ENCODE data around the gene ST3GAL3.

The ST3GAL3 gene

DNA sequence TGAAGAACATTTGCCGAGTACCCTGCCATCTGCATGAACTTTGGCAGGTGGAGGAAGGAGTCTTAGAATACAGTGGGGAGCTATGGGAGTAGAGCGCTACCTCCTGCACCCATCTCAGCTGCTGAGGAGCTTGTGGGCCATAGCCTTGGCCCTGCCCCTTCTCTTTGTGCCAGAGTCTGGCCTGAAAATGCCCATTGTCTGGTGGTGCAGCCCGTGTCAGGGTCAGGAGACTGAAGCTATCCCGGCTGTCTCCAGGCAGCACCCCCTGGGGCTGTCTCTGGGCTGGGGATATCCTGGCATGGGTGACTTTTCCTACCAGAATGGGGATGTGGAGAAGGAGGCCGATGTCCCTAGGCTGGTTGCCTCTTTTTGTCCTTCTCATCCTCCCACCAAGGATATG, 246.7 kb downstream of the ST3GAL3 start:
- H3K4me3 ChIP-seq (ENCODE audit: low read depth, low read length) = no peak overlapping the region
- TF ChIP-seq, protein P1, sequence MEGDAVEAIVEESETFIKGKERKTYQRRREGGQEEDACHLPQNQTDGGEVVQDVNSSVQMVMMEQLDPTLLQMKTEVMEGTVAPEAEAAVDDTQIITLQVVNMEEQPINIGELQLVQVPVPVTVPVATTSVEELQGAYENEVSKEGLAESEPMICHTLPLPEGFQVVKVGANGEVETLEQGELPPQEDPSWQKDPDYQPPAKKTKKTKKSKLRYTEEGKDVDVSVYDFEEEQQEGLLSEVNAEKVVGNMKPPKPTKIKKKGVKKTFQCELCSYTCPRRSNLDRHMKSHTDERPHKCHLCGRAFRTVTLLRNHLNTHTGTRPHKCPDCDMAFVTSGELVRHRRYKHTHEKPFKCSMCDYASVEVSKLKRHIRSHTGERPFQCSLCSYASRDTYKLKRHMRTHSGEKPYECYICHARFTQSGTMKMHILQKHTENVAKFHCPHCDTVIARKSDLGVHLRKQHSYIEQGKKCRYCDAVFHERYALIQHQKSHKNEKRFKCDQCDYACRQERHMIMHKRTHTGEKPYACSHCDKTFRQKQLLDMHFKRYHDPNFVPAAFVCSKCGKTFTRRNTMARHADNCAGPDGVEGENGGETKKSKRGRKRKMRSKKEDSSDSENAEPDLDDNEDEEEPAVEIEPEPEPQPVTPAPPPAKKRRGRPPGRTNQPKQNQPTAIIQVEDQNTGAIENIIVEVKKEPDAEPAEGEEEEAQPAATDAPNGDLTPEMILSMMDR (IDR thresholded peaks at IDR 0.05; ENCODE audit: insufficient read depth, low read length, missing control alignments) = no peak
- no peak for DNase-seq (ENCODE audit: low read depth, low spot score)
- ChIA-PET CTCF (interaction anchor here (1.3 to 2.9 kb wide), 3 partner anchors 19 to 190 kb away, joined by 4 to 18 read pairs (median 11); partner anchors contain the start of gene ARTN), POLR2A (no interaction called here)

DNA sequence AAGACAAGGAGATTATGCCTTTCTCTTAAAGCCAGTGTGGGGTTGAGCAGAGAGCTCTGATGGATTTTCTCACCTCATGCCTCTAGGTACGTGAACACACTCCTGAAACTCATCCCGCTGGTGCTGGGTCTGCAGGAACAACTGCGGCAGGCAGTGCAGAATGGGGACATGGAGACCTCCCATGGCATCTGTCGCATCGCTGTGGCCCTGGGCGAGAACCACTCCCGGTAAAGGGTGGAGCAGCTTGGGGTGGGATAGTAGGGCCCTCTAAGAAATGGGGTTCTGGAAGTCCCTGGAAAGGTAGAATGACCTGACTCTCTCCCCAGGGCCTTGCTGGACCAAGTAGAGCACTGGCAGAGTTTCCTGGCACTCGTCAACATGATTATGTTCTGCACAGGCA, 248.9 kb downstream of the ST3GAL3 start:
- TF ChIP-seq, protein P1 (IDR thresholded peaks at IDR 0.05; ENCODE audit: insufficient read depth, low read length, missing control alignments) = no peak
- POLR2A ChIA-PET = interaction anchor here (1.5 kb wide), 1 partner anchor 9 kb away, joined by 4 read pairs; the partner anchor contains the start of gene IPO13
- H3K4me3 ChIP-seq (ENCODE audit: low read depth, low read length) = no peak overlapping the region
- no peak for DNase-seq (ENCODE audit: low read depth, low spot score)
- CTCF ChIA-PET = interaction anchor here (0.6 to 2.9 kb wide), 3 partner anchors 9 to 22 kb away, joined by 3 to 18 read pairs (median 5); partner anchors contain the start of genes ARTN and IPO13

DNA sequence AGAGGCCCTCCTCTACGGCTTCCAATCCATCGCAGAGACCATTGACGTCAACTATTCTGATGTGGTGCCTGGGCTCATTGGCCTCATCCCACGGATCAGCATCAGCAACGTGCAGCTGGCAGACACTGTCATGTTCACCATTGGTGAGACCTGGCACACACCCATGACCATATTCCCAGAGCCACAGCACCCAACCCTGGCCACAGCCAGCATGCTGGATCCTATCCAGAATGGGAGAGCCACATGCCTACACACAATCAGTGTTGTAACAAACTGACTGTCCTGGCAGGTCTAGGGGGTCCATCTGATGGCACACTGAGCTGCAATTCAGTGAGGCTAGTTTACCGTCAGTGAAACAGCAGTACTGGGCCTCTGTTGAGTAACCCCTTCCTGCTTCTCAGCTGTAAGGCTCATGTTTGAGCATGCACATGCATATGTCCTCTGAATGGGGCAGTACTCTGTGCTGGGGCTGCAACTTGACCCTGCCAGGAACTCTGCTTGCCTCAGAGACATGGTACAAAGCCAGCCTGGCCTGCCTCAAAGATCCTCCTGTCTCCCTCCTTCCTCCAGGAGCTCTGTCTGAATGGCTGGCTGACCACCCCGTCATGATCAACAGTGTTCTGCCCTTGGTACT, 250.2 kb downstream of the ST3GAL3 start:
- H3K4me3 ChIP-seq (ENCODE audit: low read depth, low read length) = no peak overlapping the region
- no peak for DNase-seq (ENCODE audit: low read depth, low spot score)
- POLR2A ChIA-PET = no interaction called here
- TF ChIP-seq, protein P1 (IDR thresholded peaks at IDR 0.05; ENCODE audit: insufficient read depth, low read length, missing control alignments) = no peak
- CTCF ChIA-PET = interaction anchor here (2.2 kb wide), 1 partner anchor 194 kb away, joined by 9 read pairs; no protein-coding TSS in a partner anchor

DNA sequence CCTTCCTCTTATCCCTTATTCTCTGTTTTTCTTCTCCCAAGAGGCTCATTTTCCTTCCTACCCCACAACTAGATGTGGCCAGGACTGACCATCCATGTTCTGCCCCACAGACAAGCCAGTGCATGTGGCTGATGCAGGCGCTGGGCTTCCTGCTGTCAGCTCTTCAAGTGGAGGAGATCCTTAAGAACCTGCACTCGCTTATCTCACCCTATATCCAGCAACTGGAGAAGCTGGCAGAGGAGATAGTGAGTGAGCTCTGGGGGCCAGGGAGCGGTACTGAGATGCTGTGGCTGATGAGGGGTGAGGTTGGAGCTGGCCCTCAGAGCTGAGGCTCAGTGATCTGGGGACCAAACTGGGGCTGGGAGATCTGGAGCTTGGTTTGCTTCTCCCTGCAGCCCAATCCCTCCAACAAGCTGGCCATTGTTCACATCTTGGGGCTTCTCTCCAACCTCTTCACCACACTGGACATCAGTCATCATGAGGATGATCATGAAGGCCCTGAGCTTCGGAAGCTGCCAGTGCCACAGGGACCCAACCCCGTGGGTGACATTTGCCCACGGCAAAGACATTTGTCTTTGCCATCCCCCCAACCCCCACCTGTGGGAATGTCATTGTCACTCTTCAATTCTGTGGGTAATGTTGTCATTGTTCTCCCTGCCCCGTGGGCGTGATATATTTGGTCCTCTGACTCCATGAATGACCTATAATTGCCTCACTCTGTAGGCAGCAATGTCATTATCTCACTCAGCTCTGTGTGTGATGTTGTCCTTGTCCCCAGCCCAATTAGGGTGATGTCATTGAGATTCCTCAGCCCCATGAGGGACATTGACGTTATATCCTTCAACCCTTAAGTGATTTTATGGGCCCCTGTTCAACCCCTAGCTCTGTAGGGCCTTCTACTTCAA, 251.3 kb downstream of the ST3GAL3 start:
- TF ChIP-seq, protein P1 (IDR thresholded peaks at IDR 0.05; ENCODE audit: insufficient read depth, low read length, missing control alignments) = no peak
- DNase-seq (ENCODE audit: low read depth, low spot score) = no peak
- ChIA-PET CTCF (interaction anchor here (1.2 to 2.2 kb wide), 5 partner anchors 11 to 195 kb away, joined by 3 to 9 read pairs (median 4); partner anchors contain the start of genes ARTN, ATP6V0B, DPH2 and IPO13), POLR2A (no interaction called here)
- H3K4me3 ChIP-seq (ENCODE audit: low read depth, low read length) = no peak overlapping the region

DNA sequence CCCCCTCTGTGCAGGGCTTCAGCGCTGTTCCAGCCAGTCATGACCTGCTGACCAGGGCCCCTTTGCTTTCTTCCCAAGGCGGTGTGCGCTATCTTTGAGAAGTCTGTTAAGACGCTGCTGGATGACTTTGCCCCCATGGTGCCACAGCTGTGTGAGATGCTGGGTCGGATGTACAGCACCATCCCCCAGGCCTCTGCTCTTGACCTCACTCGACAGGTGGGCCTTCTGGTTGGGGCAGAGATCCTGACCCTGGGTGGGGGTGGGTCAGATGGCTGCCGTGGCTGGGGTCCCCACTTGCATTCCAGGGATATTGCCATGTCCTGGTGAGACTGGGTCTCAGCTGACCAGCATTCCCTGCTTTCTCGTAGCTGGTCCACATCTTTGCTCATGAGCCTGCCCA, 253.5 kb downstream of the ST3GAL3 start:
- ChIA-PET POLR2A (no interaction called here), CTCF (interaction anchor here (1.5 kb wide), 1 partner anchor 10 kb away, joined by 5 read pairs; no protein-coding TSS in a partner anchor)
- H3K4me3 ChIP-seq (ENCODE audit: low read depth, low read length) = no peak overlapping the region
- TF ChIP-seq, protein P1 (IDR thresholded peaks at IDR 0.05; ENCODE audit: insufficient read depth, low read length, missing control alignments) = no peak
- no peak for DNase-seq (ENCODE audit: low read depth, low spot score)

DNA sequence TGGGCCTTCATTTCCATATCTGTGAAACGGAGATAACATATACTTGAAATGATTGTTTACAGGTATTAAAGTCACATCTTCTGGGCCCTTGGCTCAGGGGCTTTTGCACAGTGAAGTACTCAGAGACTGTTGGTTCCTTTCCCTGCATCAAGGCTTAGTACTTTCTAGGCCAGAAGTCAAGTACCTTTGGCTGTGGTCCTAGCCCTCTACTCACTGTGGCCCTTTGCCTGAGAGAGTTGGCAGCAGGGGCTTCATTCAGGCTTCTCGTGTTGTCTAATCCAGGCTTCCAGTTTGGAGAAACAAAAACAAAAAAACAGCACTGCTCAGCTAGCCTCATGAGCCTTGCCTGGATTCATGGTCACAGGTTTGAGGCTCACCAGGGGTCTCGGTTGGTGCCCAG, 254.4 kb downstream of the ST3GAL3 start:
- ChIA-PET CTCF (interaction anchor here (1.5 kb wide), 2 partner anchors 11 to 198 kb away, joined by 3 to 5 read pairs; no protein-coding TSS in a partner anchor), POLR2A (no interaction called here)
- H3K4me3 ChIP-seq (ENCODE audit: low read depth, low read length) = no peak overlapping the region
- TF ChIP-seq, protein P1 (IDR thresholded peaks at IDR 0.05; ENCODE audit: insufficient read depth, low read length, missing control alignments) = no peak
- DNase-seq (ENCODE audit: low read depth, low spot score) = no peak

Measured in AG04449 (cell line).